ENCODE results near the gene ELL2. TPM values are rescaled to one million over a fixed set of nuclear protein-coding genes. Genes with fewer than 3 reads are reported as not detected.
A peak's percentile ranks its signal among the peaks of the same experiment; 100 is the strongest.

Gene ELL2
- total RNA-seq, 1 donor from 2014 or later, result 50.8 TPM

DNA sequence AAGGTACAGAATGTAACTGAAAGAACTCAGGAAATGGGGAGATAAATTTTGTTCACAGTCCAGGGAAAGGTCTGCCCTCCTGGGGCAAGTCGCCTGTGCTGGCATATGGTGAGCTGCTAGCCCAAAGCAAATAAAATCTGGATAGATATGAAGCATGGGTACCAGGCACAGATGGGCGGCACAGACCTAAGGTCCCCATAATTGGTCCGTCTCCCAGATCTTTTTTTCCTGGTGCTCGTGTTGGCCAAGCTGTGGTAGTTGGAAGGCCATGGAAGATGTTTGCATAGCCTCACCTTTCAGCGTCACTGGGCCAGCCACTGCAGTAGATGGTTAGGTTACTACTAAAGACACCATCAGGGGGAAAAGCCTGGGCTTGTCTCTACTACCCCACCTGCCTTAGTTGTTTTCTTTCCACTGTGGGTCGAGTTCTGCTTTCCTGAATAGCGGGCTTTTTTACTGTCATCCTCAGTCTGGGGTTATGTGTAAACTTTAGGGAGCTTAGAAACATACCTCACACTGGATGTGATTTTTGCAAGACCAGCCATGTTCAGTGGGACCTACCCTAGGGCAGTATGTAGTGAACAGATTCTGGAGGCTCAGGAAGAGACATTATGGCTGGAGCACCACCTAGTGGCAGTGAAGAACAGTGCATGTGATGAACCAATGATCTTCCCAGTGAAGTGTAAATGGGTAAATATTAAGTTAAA is 114.9 kb downstream of the ELL2 start:
- DNase-seq (ENCODE audit: extremely low spot score, unreplicated experiment), result peak; percentile 44
- Mint-ChIP-seq H3K27ac (ENCODE audit: unreplicated experiment) (no peak overlapping the region), H3K27me3 (ENCODE audit: unreplicated experiment) (no peaks in the 10 kb centered on the region), H3K36me3 (ENCODE audit: unreplicated experiment) (no peaks in the 10 kb centered on the region), H3K9me3 (ENCODE audit: unreplicated experiment) (no peaks in the 10 kb centered on the region), H3K4me1 (ENCODE audit: unreplicated experiment) (peaks cover 18% of the 10 kb centered on the region), H3K4me3 (ENCODE audit: unreplicated experiment) (no peak overlapping the region)
- TF ChIP-seq, protein P1, sequence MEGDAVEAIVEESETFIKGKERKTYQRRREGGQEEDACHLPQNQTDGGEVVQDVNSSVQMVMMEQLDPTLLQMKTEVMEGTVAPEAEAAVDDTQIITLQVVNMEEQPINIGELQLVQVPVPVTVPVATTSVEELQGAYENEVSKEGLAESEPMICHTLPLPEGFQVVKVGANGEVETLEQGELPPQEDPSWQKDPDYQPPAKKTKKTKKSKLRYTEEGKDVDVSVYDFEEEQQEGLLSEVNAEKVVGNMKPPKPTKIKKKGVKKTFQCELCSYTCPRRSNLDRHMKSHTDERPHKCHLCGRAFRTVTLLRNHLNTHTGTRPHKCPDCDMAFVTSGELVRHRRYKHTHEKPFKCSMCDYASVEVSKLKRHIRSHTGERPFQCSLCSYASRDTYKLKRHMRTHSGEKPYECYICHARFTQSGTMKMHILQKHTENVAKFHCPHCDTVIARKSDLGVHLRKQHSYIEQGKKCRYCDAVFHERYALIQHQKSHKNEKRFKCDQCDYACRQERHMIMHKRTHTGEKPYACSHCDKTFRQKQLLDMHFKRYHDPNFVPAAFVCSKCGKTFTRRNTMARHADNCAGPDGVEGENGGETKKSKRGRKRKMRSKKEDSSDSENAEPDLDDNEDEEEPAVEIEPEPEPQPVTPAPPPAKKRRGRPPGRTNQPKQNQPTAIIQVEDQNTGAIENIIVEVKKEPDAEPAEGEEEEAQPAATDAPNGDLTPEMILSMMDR (IDR thresholded peaks at IDR 0.05), result peak; percentile 94

DNA sequence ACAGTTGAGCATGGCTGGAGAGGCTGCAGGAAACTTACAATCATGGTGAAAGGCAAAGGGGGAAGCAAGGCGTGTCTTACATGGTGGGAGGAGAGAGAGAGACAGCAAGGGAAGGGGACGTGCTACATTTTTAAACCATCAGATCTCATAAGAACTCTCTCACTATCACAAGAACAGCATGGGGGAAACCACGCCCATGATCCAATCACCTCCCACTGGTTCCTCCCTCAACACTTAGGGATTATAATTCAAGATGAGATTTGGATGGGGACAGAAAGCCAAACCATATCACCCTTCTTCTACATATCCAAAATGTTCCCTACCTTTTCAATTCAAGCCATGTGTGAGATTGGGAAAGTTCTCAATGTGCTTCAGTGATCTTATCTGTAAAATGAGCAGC is 116.3 kb downstream of the ELL2 start:
- H3K4me1 Mint-ChIP-seq (ENCODE audit: unreplicated experiment), result peaks cover 17% of the 10 kb centered on the region
- H3K27me3 Mint-ChIP-seq (ENCODE audit: unreplicated experiment), result no peaks in the 10 kb centered on the region
- H3K36me3 Mint-ChIP-seq (ENCODE audit: unreplicated experiment), result no peaks in the 10 kb centered on the region
- no peak overlapping the region for H3K27ac Mint-ChIP-seq (ENCODE audit: unreplicated experiment)
- TF ChIP-seq, protein P1 (IDR thresholded peaks at IDR 0.05), result no peak
- peak; percentile 34 for DNase-seq (ENCODE audit: extremely low spot score, unreplicated experiment)
- H3K9me3 Mint-ChIP-seq (ENCODE audit: unreplicated experiment), result no peaks in the 10 kb centered on the region
- H3K4me3 Mint-ChIP-seq (ENCODE audit: unreplicated experiment), result no peak overlapping the region

DNA sequence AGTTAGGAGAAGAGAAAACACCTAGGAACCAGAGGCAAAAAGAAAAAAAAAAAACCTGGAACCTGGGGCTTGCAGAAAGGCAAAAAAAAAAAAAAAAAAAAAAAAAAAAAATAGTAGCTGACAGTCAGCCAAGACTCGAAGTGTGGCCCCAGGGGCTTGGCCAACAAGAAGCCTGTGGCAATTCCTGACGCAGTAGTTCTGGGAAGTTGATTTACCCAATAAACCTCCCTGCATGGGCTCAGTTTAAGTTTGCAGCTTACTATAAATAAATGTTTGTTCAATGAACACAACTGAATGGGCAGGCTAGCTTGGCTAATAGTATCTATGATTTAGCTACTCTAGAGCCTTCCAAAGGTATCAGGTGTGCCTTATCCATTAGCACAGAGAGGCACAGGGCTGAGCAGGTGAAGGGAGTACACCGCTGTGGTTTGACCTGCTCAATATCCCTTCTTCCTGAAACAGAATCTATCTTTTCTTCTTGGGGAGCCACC is 117.9 kb downstream of the ELL2 start:
- no peak for DNase-seq (ENCODE audit: extremely low spot score, unreplicated experiment)
- TF ChIP-seq, protein P1 (IDR thresholded peaks at IDR 0.05), result no peak
- H3K9me3 Mint-ChIP-seq (ENCODE audit: unreplicated experiment), result no peaks in the 10 kb centered on the region
- no peaks in the 10 kb centered on the region for H3K27me3 Mint-ChIP-seq (ENCODE audit: unreplicated experiment)
- no peak overlapping the region for H3K27ac Mint-ChIP-seq (ENCODE audit: unreplicated experiment)
- peaks cover 17% of the 10 kb centered on the region for H3K4me1 Mint-ChIP-seq (ENCODE audit: unreplicated experiment)
- no peak overlapping the region for H3K4me3 Mint-ChIP-seq (ENCODE audit: unreplicated experiment)
- H3K36me3 Mint-ChIP-seq (ENCODE audit: unreplicated experiment), result no peaks in the 10 kb centered on the region

DNA sequence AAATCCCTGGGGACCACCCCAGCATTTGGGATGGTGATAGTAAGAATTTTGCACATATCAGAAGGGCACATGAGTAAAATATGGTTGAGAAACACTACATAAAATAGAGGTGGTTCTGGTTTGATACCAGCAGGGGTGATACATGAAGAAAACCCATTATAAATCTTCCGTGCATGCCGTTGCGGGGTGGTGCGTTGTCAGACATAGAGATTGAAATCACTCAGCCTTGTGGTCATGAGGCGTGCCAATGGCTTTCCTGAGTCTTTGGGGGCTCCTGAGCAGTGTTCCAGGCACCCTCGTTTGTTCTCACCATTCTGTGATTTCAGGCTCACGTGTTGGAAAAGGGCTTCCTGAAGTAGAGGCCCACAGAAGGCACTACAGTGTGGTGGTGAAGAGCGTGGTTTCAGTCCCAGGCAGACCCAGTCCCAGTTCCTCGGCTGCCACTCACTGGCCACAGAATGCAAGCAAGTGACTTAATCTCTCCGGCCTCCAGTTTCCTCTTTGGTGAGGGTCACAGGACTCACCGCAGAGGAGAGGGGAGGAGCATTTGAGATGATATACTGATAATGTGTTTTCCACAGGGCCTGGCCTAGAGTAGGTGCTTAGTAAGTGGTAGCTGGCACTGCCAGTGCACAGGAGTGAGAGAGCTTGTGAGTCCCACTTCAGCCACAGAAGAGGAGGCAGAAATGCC is 118.7 kb downstream of the ELL2 start:
- TF ChIP-seq, protein P1 (IDR thresholded peaks at IDR 0.05), result no peak
- peak; percentile 46 for DNase-seq (ENCODE audit: extremely low spot score, unreplicated experiment)
- Mint-ChIP-seq H3K4me3 (ENCODE audit: unreplicated experiment) (no peak overlapping the region), H3K27me3 (ENCODE audit: unreplicated experiment) (no peaks in the 10 kb centered on the region), H3K4me1 (ENCODE audit: unreplicated experiment) (peaks cover 17% of the 10 kb centered on the region), H3K27ac (ENCODE audit: unreplicated experiment) (no peak overlapping the region), H3K36me3 (ENCODE audit: unreplicated experiment) (no peaks in the 10 kb centered on the region), H3K9me3 (ENCODE audit: unreplicated experiment) (no peaks in the 10 kb centered on the region)

Measured in osteocyte (in vitro differentiated cells).